Glutamatergic neuron (in vitro differentiated cells): ENCODE measurements around the gene SRC. TPM values are rescaled to one million over a fixed set of nuclear protein-coding genes. Genes with fewer than 3 reads are reported as not detected.

Source experiments
- DNase-seq: peaks from one replicate; pipeline ENCODE4 v3.0.0; 2022
- H3K27ac Mint-ChIP-seq: one replicate; pipeline ENCODE4 v1.8.0; 2020; ENCODE audit warnings: mild to moderate bottlenecking, mixed read lengths, inconsistent platforms; ENCODE audit not compliant: unreplicated experiment
- H3K27me3 Mint-ChIP-seq: one replicate; pipeline ENCODE4 v1.8.0; 2020; ENCODE audit warnings: mild to moderate bottlenecking, moderate library complexity, mixed read lengths, inconsistent platforms; ENCODE audit not compliant: unreplicated experiment
- H3K36me3 Mint-ChIP-seq: one replicate; pipeline ENCODE4 v1.8.0; 2020; ENCODE audit warnings: mild to moderate bottlenecking, mixed read lengths, inconsistent platforms; ENCODE audit not compliant: unreplicated experiment
- H3K4me1 Mint-ChIP-seq: one replicate; pipeline ENCODE4 v1.8.0; 2020; ENCODE audit warnings: mild to moderate bottlenecking, low read depth, mixed read lengths, inconsistent platforms; ENCODE audit not compliant: unreplicated experiment
- H3K4me3 Mint-ChIP-seq: one replicate; pipeline ENCODE4 v1.8.0; 2020; ENCODE audit warnings: mild to moderate bottlenecking, mixed read lengths, inconsistent platforms; ENCODE audit not compliant: unreplicated experiment
- H3K9me3 Mint-ChIP-seq: one replicate; pipeline ENCODE4 v1.8.0; 2020; ENCODE audit warnings: mild to moderate bottlenecking, moderate library complexity, mixed read lengths, inconsistent platforms; ENCODE audit not compliant: unreplicated experiment
- total RNA-seq: library from RNA; stranded (reverse); fragmentation: NEBNext Ultra II Directional; extraction: Animal tissue kit (Norgen Biotek cat#: 25700); gene quantifications from one replicate; pipeline ENCODE4 v1.2.1, GENCODE V29; 2021; ENCODE audit not compliant: unreplicated experiment
- TF ChIP-seq, protein P1 (sequence below): fragments of 200-600 bp; sonication (generic); IDR thresholded peaks from one replicate; pipeline ENCODE4 v1.5.0; 2021; ENCODE audit not compliant: partially characterized antibody, unreplicated experiment

SRC gene
- total RNA-seq, 1 donor from 2014 or later = 39.2 TPM

DNA sequence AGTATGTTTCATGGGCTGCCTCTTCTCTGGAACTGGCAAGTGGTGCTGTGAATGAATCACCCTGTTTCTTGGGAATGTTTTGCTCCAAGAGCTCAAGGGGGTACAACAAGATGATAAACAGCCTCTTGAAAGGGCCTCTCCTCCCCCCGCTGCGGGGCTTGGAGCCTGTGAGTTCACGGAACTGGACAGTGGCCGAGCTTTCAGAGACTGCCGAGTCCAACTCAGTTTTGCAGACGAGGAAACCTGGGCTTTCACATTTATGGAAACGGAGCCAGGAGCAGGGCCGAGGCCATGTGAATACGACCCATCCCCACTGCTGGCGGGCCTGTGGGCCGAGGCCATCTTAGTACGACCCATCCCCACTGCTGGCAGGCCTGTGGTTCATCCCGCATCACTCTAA, 18.2 kb upstream of the SRC start:
- Mint-ChIP-seq H3K4me1 (no peaks in the 10 kb centered on the region), H3K9me3 (peaks cover 3% of the 10 kb centered on the region), H3K4me3 (no peak overlapping the region), H3K27me3 (peaks cover 4% of the 10 kb centered on the region), H3K36me3 (peaks cover 4% of the 10 kb centered on the region), H3K27ac (no peak overlapping the region)
- TF ChIP-seq, protein P1, sequence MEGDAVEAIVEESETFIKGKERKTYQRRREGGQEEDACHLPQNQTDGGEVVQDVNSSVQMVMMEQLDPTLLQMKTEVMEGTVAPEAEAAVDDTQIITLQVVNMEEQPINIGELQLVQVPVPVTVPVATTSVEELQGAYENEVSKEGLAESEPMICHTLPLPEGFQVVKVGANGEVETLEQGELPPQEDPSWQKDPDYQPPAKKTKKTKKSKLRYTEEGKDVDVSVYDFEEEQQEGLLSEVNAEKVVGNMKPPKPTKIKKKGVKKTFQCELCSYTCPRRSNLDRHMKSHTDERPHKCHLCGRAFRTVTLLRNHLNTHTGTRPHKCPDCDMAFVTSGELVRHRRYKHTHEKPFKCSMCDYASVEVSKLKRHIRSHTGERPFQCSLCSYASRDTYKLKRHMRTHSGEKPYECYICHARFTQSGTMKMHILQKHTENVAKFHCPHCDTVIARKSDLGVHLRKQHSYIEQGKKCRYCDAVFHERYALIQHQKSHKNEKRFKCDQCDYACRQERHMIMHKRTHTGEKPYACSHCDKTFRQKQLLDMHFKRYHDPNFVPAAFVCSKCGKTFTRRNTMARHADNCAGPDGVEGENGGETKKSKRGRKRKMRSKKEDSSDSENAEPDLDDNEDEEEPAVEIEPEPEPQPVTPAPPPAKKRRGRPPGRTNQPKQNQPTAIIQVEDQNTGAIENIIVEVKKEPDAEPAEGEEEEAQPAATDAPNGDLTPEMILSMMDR = no peak
- DNase-seq = no peak

DNA sequence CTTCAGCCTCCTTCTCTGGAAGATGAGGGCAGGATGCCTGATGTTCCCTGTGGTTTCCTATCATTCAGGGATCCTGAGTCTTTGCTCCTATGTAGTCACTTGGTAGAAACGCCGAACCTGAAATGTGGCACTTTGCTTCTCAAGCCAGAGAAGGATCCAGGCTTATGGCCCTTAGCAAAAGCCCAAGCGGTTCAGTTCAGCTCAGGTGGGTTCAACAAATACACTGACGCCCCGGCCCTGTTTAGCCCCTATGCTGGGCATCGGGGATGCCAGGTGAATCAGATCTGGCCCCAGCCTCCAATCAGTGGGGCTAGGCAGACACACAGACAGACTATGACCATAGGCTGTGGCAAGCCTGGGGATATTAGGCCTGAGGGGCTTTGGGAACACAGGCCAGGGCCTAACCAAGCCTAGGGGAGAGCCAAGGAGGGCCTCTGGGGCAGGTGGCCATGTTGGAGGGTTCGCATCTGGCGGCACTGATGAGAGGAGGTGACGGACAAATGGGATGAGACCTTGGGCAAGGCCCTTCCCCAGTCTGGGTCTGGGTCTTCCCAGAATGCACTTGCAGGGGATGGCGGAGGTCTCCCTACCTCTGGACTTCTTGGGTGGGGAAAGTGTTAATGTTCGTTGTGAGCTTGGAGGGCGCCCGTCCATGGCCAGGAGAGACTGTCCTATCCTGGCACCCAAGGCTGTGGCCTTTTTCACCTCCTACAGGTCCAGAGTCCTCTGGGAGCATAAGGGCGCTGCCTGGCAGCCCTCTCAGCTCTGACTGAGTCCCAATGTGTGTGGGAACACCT, 17.6 kb upstream of the SRC start:
- Mint-ChIP-seq H3K9me3 (peaks cover 3% of the 10 kb centered on the region), H3K4me1 (no peaks in the 10 kb centered on the region), H3K4me3 (no peak overlapping the region), H3K27ac (no peak overlapping the region), H3K27me3 (peaks cover 3% of the 10 kb centered on the region), H3K36me3 (no peaks in the 10 kb centered on the region)
- DNase-seq = no peak
- TF ChIP-seq, protein P1 = no peak

DNA sequence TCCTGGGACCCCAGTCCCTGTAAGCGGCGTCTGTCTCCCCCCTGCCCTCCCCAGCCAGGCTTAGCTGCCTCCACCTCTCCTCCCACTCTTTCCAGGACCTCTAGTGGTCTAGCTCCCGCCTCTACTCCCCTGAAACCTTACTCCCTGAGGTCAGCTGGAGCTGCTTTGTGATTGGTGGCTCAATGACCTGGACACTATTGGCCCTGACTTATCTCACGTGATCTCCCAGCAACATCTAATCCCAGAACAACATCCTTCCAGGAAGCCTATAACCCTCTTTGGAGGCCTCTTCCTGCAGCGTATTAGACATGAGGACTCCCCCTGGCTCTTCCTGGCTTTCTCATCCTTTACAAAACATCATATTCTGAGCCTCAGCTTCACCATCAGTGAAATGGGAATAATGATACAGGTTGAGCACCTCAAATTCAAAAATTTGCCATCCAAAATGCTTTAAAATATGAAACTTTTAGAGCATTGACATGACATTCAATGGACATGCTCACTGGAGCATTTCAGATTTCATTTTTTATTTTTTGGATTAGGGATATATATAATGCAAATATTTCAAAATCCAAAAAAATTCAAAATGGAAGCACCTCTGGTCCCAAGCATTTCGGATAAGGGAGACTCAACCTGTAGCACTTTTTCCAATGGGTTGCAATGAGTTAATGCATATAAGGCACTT, 16.3 kb upstream of the SRC start:
- DNase-seq = no peak
- TF ChIP-seq, protein P1 = no peak
- H3K36me3 Mint-ChIP-seq = no peaks in the 10 kb centered on the region
- no peaks in the 10 kb centered on the region for H3K4me1 Mint-ChIP-seq
- no peak overlapping the region for H3K4me3 Mint-ChIP-seq
- H3K9me3 Mint-ChIP-seq = peaks cover 3% of the 10 kb centered on the region
- H3K27ac Mint-ChIP-seq = no peak overlapping the region
- H3K27me3 Mint-ChIP-seq = peaks cover 3% of the 10 kb centered on the region

DNA sequence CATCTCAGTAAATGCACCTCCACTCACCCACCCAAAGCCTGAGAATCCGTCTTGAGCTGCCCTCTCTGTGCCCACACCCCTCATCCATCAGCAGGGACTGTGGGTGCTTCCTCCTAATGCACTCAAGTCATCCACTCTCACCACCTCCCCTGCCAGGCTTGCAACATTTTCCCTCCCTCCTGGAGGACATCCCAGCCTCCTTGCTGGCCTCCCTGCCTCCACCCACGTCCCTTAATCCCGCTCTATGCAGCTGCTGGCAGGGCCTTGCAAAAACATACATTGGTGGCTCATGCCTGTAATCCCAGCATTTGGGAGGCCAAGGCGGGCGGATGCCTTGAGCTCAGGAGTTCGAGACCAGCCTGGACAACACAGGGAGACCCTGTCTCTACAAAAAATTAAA, 15.6 kb upstream of the SRC start:
- peaks cover 3% of the 10 kb centered on the region for H3K9me3 Mint-ChIP-seq
- DNase-seq = no peak
- TF ChIP-seq, protein P1 = no peak
- no peaks in the 10 kb centered on the region for H3K36me3 Mint-ChIP-seq
- H3K27ac Mint-ChIP-seq = no peak overlapping the region
- H3K27me3 Mint-ChIP-seq = peaks cover 3% of the 10 kb centered on the region
- no peaks in the 10 kb centered on the region for H3K4me1 Mint-ChIP-seq
- no peak overlapping the region for H3K4me3 Mint-ChIP-seq
